BJ (cell line): ENCODE measurements around the gene OSBPL5. TPM values are rescaled to one million over a fixed set of nuclear protein-coding genes. Genes with fewer than 3 reads are reported as not detected.

Source experiments
- CTCF ChIA-PET: fragments of 350-600 bp; formaldehyde crosslinking; extraction: SDS; loops from one replicate; lab custom pipeline; 2021; ENCODE audit warnings: antibody characterized with exemption, inconsistent platforms; lab: Yijun Ruan, JAX
- POLR2A ChIA-PET: fragments of 300-600 bp; sonication (Branson Sonifier 250); formaldehyde crosslinking; extraction: SDS; loops from one replicate; lab custom pipeline; 2021; ENCODE audit warnings: antibody characterized with exemption; lab: Charles Lee
- DNase-seq: peaks from one replicate; pipeline ENCODE4 v3.0.0-alpha.2; 2011; ENCODE audit warnings: low read depth
- H3K27me3 ChIP-seq: 2 replicates; pipeline ENCODE4 v1.6.0; 2011; ENCODE audit warnings: low read length; ENCODE audit not compliant: control insufficient read depth, insufficient read depth
- H3K36me3 ChIP-seq: 2 replicates; pipeline ENCODE4 v1.5.1; 2011; ENCODE audit warnings: low read length; ENCODE audit not compliant: control insufficient read depth, insufficient read depth
- H3K4me3 ChIP-seq: 2 replicates; pipeline ENCODE4 v1.5.1; 2011; ENCODE audit warnings: low read depth, mild to moderate bottlenecking, control low read depth, low read length
- CTCF ChIP-seq: IDR thresholded peaks from 2 replicates; pipeline ENCODE4 v1.5.1; 2011; ENCODE audit warnings: low read depth, mild to moderate bottlenecking, control low read depth, inconsistent platforms, low read length, moderate library complexity; ENCODE audit not compliant: insufficient read depth
- polyA plus RNA-seq: library from polyadenylated mRNA; depleted of rRNA; stranded (reverse); fragments of >200 nt; gene quantifications from 2 replicates; pipeline ENCODE4 v1.2.3, GENCODE V29; 2011

The OSBPL5 gene
- polyA plus RNA-seq, 1 experiment: 20.8 TPM

DNA sequence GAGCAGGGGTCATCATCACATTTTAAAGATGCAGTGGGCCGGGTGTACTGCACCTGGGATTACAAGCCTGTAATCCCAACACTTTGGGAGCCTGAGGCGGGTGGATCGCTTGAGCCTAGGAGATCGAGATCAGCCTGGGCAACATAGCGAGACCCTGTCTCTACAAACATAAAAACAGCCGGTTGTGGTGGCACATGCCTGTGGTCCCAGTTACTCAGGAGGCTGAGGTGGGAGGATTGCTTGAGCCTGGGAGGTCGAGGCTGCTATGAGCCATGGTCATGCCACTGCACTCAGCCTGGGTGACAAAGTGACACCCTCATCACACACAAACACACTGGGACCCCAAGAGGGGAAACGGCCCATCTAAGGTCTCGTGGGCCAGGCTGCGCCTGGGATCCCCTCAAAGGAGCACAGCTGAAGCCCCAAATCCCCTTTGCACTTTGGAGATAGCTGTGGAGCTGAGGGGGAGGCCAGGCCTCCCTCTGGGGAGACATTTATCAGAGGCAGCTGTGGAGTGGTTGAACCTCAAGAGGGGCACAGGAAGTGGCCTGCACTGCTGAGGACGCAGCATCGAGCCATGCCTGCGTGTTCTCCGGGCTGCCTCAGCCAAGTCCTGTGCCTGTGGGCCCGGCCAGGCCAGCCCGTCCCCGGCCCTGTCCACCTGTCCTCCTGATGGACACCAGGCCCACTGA, 27.5 kb downstream of the OSBPL5 start:
- Histone ChIP-seq H3K36me3 (peaks cover 12% of the 10 kb centered on the region), H3K4me3 (no peak overlapping the region), H3K27me3 (no peaks in the 10 kb centered on the region)
- TF ChIP-seq CTCF: no peak
- CTCF ChIA-PET: no interaction called here
- POLR2A ChIA-PET: no interaction called here
- no peak for DNase-seq

DNA sequence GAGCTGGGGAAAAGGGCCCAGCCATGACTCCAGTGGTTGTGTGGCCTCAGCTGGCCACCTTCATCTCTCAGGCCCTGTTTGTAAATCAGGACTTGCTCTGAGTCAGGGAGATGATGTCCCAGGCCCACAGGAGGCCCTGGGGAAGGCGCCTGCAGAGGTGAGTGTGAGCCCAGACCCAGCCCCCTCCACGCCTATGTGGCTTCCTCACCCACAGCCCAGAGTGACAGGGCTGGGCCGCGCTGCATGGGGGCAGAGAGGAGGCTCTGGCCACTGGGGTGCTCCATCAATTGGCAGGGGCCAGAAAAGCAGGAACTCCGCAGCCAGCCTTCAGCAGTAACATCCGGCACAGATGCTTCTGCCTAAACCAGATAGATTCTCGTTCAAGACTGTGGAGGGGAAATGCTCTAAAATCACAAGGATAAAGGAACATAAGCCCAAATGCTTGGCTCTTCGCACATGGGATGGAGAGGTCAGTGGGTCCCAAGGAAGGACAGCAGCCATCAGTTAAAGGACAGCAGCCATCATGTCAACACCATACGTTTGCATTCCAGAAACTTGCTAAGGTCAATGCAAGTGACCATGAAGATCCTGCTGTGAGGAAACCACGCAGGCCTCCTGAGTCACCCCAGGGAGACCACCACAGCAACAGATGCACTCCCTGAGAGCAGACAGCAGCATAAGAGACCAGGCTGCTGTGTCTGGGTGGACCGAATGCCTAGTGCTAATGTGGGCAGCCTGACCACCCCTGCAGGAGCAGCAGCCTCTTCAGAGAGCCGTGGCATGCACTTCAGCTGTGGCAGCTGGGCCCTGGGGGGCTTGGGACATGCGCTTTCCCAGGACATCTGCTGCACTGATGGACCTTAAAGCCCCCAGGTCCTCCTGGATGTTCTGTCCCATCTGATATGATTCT, 28.3 kb downstream of the OSBPL5 start:
- POLR2A ChIA-PET: interaction anchor here (0.6 kb wide), 1 partner anchor 1159 kb away, joined by 4 read pairs; no protein-coding TSS in a partner anchor
- H3K4me3 ChIP-seq: no peak overlapping the region
- H3K27me3 ChIP-seq: no peaks in the 10 kb centered on the region
- H3K36me3 ChIP-seq: peaks cover 10% of the 10 kb centered on the region
- no peak for TF ChIP-seq CTCF
- DNase-seq: no peak
- CTCF ChIA-PET: interaction anchor here (0.6 kb wide), 1 partner anchor 367 kb away, joined by 3 read pairs; no protein-coding TSS in a partner anchor

GRCh38 chr11:3135481-3136440, 29.3 kb downstream of the OSBPL5 start:
- Histone ChIP-seq H3K36me3 (peaks cover 10% of the 10 kb centered on the region), H3K27me3 (no peaks in the 10 kb centered on the region), H3K4me3 (no peak overlapping the region)
- ChIA-PET CTCF (interaction anchor here (0.6 to 0.9 kb wide), 2 partner anchors 98 to 366 kb away, joined by 3 read pairs; no protein-coding TSS in a partner anchor), POLR2A (interaction anchor here (0.6 kb wide), 2 partner anchors 21 to 1158 kb away, joined by 4 read pairs; no protein-coding TSS in a partner anchor)
- no peak for DNase-seq
- TF ChIP-seq CTCF: 0 out of 2 replicates have a peak, but pooled peaks have one; percentile 7

DNA sequence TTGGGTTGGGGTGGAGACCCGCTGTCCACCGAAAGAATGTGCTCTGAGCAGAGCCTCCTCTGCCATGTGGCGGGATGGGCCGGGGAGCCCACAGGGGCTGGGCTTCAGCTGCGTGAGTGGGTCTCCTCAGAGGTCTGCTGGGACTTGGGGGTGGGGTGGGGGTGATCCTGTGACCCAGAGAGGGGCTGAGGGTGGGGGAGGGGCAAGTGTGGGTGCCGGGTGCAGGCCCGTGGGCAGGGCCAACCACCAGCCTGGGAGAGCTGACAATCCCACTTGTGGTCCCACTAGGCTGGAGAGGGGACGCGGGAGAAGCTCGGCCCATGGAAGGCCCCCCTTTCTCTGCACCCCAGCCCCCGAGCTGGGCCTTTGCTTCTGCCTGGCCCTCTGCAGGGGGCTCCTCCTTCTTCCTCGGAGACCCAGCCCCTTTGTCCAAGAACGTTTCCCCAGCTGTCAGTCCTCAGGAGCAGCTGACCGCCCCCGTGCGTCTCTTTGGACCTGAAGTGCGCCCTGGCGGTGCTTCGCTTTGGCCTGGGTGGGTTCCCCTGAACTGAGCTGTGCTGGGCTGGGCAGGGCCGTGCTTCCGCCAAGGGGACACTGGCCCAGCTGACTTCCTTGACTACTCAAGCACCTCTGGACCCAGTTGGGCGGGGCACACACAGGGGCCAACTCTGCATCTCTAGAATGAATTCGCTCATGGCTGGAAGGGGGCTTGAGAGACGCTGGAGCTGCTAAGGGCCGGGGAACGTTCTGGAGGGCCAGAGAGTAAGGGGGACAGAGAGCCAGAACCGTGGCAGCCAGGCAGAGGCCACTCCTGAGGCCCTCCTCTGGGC, 30.2 kb downstream of the OSBPL5 start:
- CTCF ChIA-PET: interaction anchor here (0.9 kb wide), 1 partner anchor 97 kb away, joined by 3 read pairs; no protein-coding TSS in a partner anchor
- peaks cover 10% of the 10 kb centered on the region for H3K36me3 ChIP-seq
- TF ChIP-seq CTCF: no peak
- POLR2A ChIA-PET: no interaction called here
- H3K4me3 ChIP-seq: no peak overlapping the region
- H3K27me3 ChIP-seq: no peaks in the 10 kb centered on the region
- no peak for DNase-seq
